ENCODE results near the gene FHL1.

- TF ChIP-seq ZNF274 (IDR thresholded peaks at IDR 0.05; ENCODE audit: low read depth, low read length) (no peak), YY1 (IDR thresholded peaks at IDR 0.05; ENCODE audit: insufficient read depth, insufficient read length) (no peak)
These were observed 46.4 kb downstream of the FHL1 start for GRCh38 chrX:136193771-136194170.

Measured in NT2/D1 (cell line).